PC-3 (cell line): ENCODE data around the gene PCK2. TPM values are rescaled to one million over a fixed set of nuclear protein-coding genes. Genes with fewer than 3 reads are reported as not detected.

ENCODE experiments used
- ATAC-seq: fragments of 200-7000 bp; cut with Tn5 transposase; 2 replicates; pipeline ENCODE4 v1.9.1; 2020; ENCODE audit warnings: mild to moderate bottlenecking, moderate library complexity
- BruUV-seq: library from RNA; stranded (reverse); fragments of 400-500 nt; replicated peaks from 2 replicates; lab custom pipeline; 2021; lab: Mats Ljungman, UMichigan
- CTCF ChIA-PET: fragments of 300-600 bp; sonication (Branson Sonifier 250); formaldehyde crosslinking; loops from one replicate; lab custom pipeline; 2022; ENCODE audit warnings: antibody characterized with exemption; lab: Charles Lee
- POLR2A ChIA-PET: fragments of 300-600 bp; sonication (Branson Sonifier 250); formaldehyde crosslinking; loops from one replicate; lab custom pipeline; 2022; ENCODE audit warnings: antibody characterized with exemption; ENCODE audit not compliant: unreplicated experiment; lab: Charles Lee
- DNase-seq: peaks from one replicate; pipeline ENCODE4 v3.0.0-alpha.2; 2015
- H2AFZ ChIP-seq: fragments of 300-600 bp; sonication (generic); 2 replicates; pipeline ENCODE4 v1.6.0; 2016; ENCODE audit warnings: antibody characterized with exemption, low read length
- H3F3A ChIP-seq: fragments of 300-600 bp; sonication (generic); one replicate; pipeline ENCODE4 v1.6.0; 2017; ENCODE audit warnings: antibody characterized with exemption, low read length, control low read depth, mild to moderate bottlenecking; ENCODE audit not compliant: unreplicated experiment
- H3K27ac ChIP-seq: fragments of 300-600 bp; sonication (generic); 2 replicates; pipeline ENCODE4 v1.5.1; 2016; ENCODE audit warnings: mild to moderate bottlenecking, low read length
- H3K27me3 ChIP-seq: fragments of 300-600 bp; sonication (generic); 2 replicates; pipeline ENCODE4 v1.6.1; 2016; ENCODE audit warnings: low read length, mixed read lengths
- H3K36me3 ChIP-seq: fragments of 300-600 bp; sonication (generic); 2 replicates; pipeline ENCODE4 v1.6.1; 2016; ENCODE audit warnings: low read depth, mixed run types, low read length, mixed read lengths
- H3K4me1 ChIP-seq: fragments of 300-600 bp; sonication (generic); 2 replicates; pipeline ENCODE4 v1.5.1; 2016; ENCODE audit warnings: low read length; ENCODE audit not compliant: insufficient read depth
- H3K4me2 ChIP-seq: fragments of 300-600 bp; sonication (generic); 2 replicates; pipeline ENCODE4 v1.6.0; 2016; ENCODE audit warnings: low read length
- H3K4me3 ChIP-seq: fragments of 300-600 bp; sonication (generic); 2 replicates; pipeline ENCODE4 v1.5.1; 2016; ENCODE audit warnings: mild to moderate bottlenecking, low read length, mixed read lengths
- H3K79me2 ChIP-seq: fragments of 300-600 bp; sonication (generic); 2 replicates; pipeline ENCODE4 v1.6.1; 2017; ENCODE audit warnings: low read length, mixed read lengths
- H3K9ac ChIP-seq: fragments of 300-600 bp; sonication (generic); 2 replicates; pipeline ENCODE4 v1.6.0; 2016; ENCODE audit warnings: mild to moderate bottlenecking, low read length
- H3K9me2 ChIP-seq: fragments of 300-600 bp; sonication (generic); replicated peaks from 2 replicates; pipeline ENCODE4 v1.6.1; 2016; ENCODE audit warnings: mixed run types, low read length, mixed read lengths
- H3K9me3 ChIP-seq: fragments of 300-600 bp; sonication (generic); 2 replicates; pipeline ENCODE4 v1.6.1; 2016; ENCODE audit warnings: low read length, mixed read lengths
- H4K20me1 ChIP-seq: fragments of 300-600 bp; sonication (generic); 2 replicates; pipeline ENCODE4 v1.6.1; 2016; ENCODE audit warnings: low read length, mixed read lengths
- CTCF ChIP-seq: fragments of 300-600 bp; sonication (generic); conservative IDR thresholded peaks from 2 replicates; pipeline ENCODE4 v1.5.1; 2017; ENCODE audit warnings: antibody characterized with exemption, low read depth, mild to moderate bottlenecking, low read length
- EZH2 ChIP-seq: fragments of 300-600 bp; sonication (generic); IDR thresholded peaks from one replicate; pipeline ENCODE4 v1.6.1; 2017; ENCODE audit warnings: antibody characterized with exemption, mild to moderate bottlenecking, low read length; ENCODE audit not compliant: unreplicated experiment
- EZH2phosphoT487 ChIP-seq: fragments of 300-600 bp; sonication (generic); IDR thresholded peaks from 2 replicates; pipeline ENCODE4 v1.6.1; 2018; ENCODE audit warnings: mild to moderate bottlenecking, antibody characterized with exemption, low read length, borderline replicate concordance
- intact Hi-C: fragments of 100-400 bp; cut with micrococcal nuclease; formaldehyde crosslinking; loops from 2 replicates; pipeline ENCODE4 v1.9.0; 2023
- total RNA-seq: library from RNA; depleted of rRNA; stranded (reverse); fragments of >200 nt; gene quantifications from 2 replicates; pipeline ENCODE4 v1.2.3, GENCODE V29; 2014

Gene PCK2
- total RNA-seq, 1 experiment from 2014 or later: 11.6 TPM

GRCh38 chr14:24058260-24058950 is 35.7 kb upstream of the PCK2 start:
- peak; percentile 84 for DNase-seq
- BruUV-seq: no TSS peak

GRCh38 chr14:24058951-24059475 is 35.1 kb upstream of the PCK2 start:
- Histone ChIP-seq H3K36me3 (no peaks in the 10 kb centered on the region), H3K79me2 (no peaks in the 10 kb centered on the region), H3K4me1 (no peaks in the 10 kb centered on the region), H2AFZ (no peak overlapping the region), H3F3A (no peaks in the 10 kb centered on the region), H3K9ac (no peak overlapping the region), H3K9me3 (no peaks in the 10 kb centered on the region), H3K4me3 (no peak overlapping the region), H4K20me1 (no peaks in the 10 kb centered on the region), H3K9me2 (no peaks in the 10 kb centered on the region), H3K27me3 (0 out of 2 replicates have a peak, but pooled peaks cover 6% of the 10 kb centered on the region), H3K27ac (no peak overlapping the region), H3K4me2 (no peak overlapping the region)
- intact Hi-C loops: loop anchor here (1.0 to 5.0 kb wide), 4 partner anchors 31 to 102 kb away; partner anchors contain the start of gene IRF9
- no TSS peak for BruUV-seq
- DNase-seq (no peak), ATAC-seq (no peak)
- TF ChIP-seq EZH2phosphoT487 (no peak), CTCF (no peak), EZH2 (no peak)
- ChIA-PET CTCF (interaction anchor here (0.6 to 1.9 kb wide), 7 partner anchors 11 to 102 kb away, joined by 3 to 40 read pairs (median 7); partner anchors contain the start of genes DCAF11, IRF9, NRL and PCK2), POLR2A (interaction anchor here (0.5 to 1.0 kb wide), 2 partner anchors 35 to 87 kb away, joined by 5 read pairs; partner anchors contain the start of genes PCK2 and PSME2)

More at GRCh38 chr14:24058260-24058950, 35.7 kb upstream of the PCK2 start:
- intact Hi-C loops: loop anchor here (1.0 to 5.0 kb wide), 4 partner anchors 32 to 102 kb away; partner anchors contain the start of gene IRF9
- Histone ChIP-seq H3K9me2 (no peaks in the 10 kb centered on the region), H3K27ac (no peak overlapping the region), H3F3A (no peaks in the 10 kb centered on the region), H3K4me1 (no peaks in the 10 kb centered on the region), H2AFZ (no peak overlapping the region), H4K20me1 (no peaks in the 10 kb centered on the region), H3K27me3 (0 out of 2 replicates have a peak, but pooled peaks cover 6% of the 10 kb centered on the region), H3K4me3 (no peak overlapping the region), H3K4me2 (no peak overlapping the region), H3K36me3 (no peaks in the 10 kb centered on the region), H3K79me2 (no peaks in the 10 kb centered on the region), H3K9ac (no peak overlapping the region), H3K9me3 (no peaks in the 10 kb centered on the region)
- TF ChIP-seq EZH2phosphoT487: no peak
- TF ChIP-seq CTCF: peak; percentile 84
- ChIA-PET CTCF (interaction anchor here (0.6 to 1.9 kb wide), 10 partner anchors 12 to 103 kb away, joined by 3 to 40 read pairs (median 4); partner anchors contain the start of genes DCAF11, IRF9, NRL and PCK2), POLR2A (interaction anchor here (0.5 to 1.0 kb wide), 3 partner anchors 36 to 589 kb away, joined by 3 to 5 read pairs (median 5); partner anchors contain the start of genes NGDN, PCK2 and PSME2)
- ATAC-seq: peak; percentile 94
